K562 (cell line): ENCODE measurements around the gene STARD13.

ENCODE experiments used
- KDM1A ChIP-seq, 2 experiments: fragments of 450-650 bp; IDR thresholded peaks; 2 replicates each; pipeline ENCODE4 v1.6.1; 2016; ENCODE audit warnings: mild to moderate bottlenecking in 2 of 2
- SAP30 ChIP-seq: fragments of 200-600 bp; sonication (generic); IDR thresholded peaks from 2 replicates; pipeline ENCODE4 v1.6.1; 2012; ENCODE audit warnings: borderline replicate concordance, low read depth, mild to moderate bottlenecking, moderate library complexity, low read length, control low read depth, inconsistent platforms; ENCODE audit not compliant: insufficient read depth, poor library complexity, severe bottlenecking
- SRF ChIP-seq, 2 experiments: fragments of 250-450, 450-650 bp in 1 of 2; sonication (Bioruptor Pico) in 1 of 2; sonication (generic) in 1 of 2; formaldehyde crosslinking; IDR thresholded peaks; 2 replicates each; pipeline versions ENCODE4 v1.5.0 to v1.5.1; 2020 to 2022; ENCODE audit warnings: mild to moderate bottlenecking in 1 of 2, missing genetic modification reagents in 1 of 2
- ZNF561 ChIP-seq: fragments of 450-650 bp; formaldehyde crosslinking; conservative IDR thresholded peaks from 2 replicates; pipeline ENCODE4 v1.4.0; 2020; ENCODE audit warnings: mild to moderate bottlenecking, moderate library complexity

GRCh38 chr13:33146843-33147611, 138.5 kb downstream of the STARD13 start:
- no peak for TF ChIP-seq SAP30
- no peak for TF ChIP-seq KDM1A (IDR thresholded peaks at IDR 0.05)
- TF ChIP-seq ZNF561 (CRISPR knock-in tag): no peak
- TF ChIP-seq SRF (CRISPR knock-in tag; IDR thresholded peaks at IDR 0.05): no peak
